Lower leg skin (tissue), 3 donors: ENCODE data around the gene ZFHX3.

Experiments
- CTCF ChIP-seq, 3 donors: fragments of 450-650 bp; IDR thresholded peaks; one replicate each; pipeline ENCODE4 v1.5.1; 2016; ENCODE audit warnings: antibody characterized with exemption in 3 of 3, mild to moderate bottlenecking in 3 of 3, moderate library complexity in 2 of 3
- POLR2A ChIP-seq, 2 donors: fragments of 450-650 bp; IDR thresholded peaks; one replicate each; pipeline ENCODE4 v1.6.1; 2016 to 2017; ENCODE audit warnings: antibody characterized with exemption in 2 of 2, mild to moderate bottlenecking in 1 of 2, moderate library complexity in 1 of 2

- TF ChIP-seq POLR2A (IDR thresholded peaks at IDR 0.05) (no peak), CTCF (IDR thresholded peaks at IDR 0.05) (no peak)
These were observed 172.5 kb downstream of the ZFHX3 start for GRCh38 chr16:72875291-72876031.
